Stimulated activated CD4-positive, alpha-beta T cell treated with anti-CD3 and anti-CD28 coated beads, Interleukin-12 subunit alpha, Interleukin-12 subunit beta, amount 100 ng/mL, for 48 hours (primary cell): ENCODE results near the gene PCDHGA12.
"Not testable (repeated sequence)": the region's sequence is repeated elsewhere in the genome, so short reads cannot be mapped to it uniquely, and the experiment has no call there.

Experiments
- DNase-seq, 3 donors: peaks; one replicate each; pipeline ENCODE4 v3.0.0-alpha.2; 2020; ENCODE audit warnings: low read depth in 2 of 3, low spot score in 1 of 3

The PCDHGA12 gene

DNA sequence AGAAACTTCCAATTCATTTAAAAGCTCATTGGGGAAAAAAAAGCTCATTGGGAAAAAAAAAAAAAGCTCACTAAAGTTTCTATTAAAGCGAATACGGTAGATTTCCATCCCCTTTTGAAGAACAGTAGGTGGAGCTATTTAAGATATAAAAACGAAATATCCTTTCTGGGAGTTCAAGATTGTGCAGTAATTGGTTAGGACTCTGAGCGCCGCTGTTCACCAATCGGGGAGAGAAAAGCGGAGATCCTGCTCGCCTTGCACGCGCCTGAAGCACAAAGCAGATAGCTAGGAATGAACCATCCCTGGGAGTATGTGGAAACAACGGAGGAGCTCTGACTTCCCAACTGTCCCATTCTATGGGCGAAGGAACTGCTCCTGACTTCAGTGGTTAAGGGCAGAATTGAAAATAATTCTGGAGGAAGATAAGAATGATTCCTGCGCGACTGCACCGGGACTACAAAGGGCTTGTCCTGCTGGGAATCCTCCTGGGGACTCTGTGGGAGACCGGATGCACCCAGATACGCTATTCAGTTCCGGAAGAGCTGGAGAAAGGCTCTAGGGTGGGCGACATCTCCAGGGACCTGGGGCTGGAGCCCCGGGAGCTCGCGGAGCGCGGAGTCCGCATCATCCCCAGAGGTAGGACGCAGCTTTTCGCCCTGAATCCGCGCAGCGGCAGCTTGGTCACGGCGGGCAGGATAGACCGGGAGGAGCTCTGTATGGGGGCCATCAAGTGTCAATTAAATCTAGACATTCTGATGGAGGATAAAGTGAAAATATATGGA, at the start of gene PCDHGA12:
Gene PCDHGA12 (plus strand): TSS at position 176 of the 782 bp plus-strand sequence. CDS start 253 bp downstream, at position 429.
- DNase-seq, result no peak

DNA sequence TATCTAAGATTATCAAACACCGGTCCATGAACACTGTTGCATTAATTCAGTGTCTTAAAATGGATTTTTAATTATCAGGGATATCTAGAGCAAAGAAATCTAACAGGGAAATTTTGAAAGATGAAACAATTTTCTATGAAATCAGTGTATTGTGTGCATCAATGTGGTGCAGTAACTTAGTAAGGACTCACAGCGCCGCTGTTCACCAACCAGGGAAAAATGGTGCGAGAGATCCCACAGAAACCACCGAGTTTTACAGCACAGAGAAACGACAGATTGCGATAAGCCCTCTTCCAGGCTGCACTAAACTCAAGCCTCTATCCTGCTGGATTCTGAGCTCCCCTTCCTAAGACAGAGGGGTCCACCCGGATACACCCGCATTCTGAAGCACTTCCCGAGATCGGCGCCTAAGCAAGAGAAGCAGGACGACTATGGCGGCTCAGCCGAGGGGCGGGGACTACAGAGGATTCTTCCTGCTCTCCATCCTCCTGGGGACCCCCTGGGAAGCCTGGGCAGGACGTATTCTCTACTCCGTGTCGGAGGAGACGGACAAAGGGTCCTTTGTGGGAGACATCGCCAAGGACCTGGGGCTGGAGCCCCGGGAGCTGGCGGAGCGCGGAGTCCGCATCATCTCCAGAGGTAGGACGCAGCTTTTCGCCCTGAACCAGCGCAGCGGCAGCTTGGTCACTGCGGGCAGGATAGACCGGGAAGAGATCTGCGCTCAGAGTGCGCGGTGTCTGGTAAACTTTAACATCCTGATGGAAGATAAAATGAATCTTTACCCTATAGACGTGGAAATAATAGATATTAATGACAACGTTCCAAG, 47.6 kb upstream of the PCDHGA12 start, which contains the start of gene PCDHGA7:
Gene PCDHGA7 (plus strand): TSS at position 274 of the 826 bp plus-strand sequence. CDS start 158 bp downstream, at position 432.
- no peak for DNase-seq

DNA sequence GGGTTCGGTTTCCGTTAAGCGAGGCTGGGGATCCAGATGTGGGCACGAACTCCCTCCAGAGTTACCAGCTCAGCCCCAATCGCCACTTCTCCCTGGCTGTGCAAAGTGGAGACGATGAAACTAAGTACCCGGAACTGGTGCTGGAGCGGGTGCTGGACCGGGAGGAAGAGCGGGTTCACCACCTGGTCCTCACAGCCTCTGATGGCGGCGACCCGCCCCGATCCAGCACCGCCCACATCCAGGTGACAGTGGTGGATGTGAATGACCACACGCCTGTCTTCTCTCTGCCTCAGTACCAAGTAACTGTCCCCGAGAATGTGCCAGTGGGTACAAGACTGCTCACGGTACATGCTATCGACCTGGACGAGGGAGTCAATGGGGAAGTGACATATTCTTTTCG, 47.0 kb upstream of the PCDHGA12 start:
- no peak for DNase-seq

DNA sequence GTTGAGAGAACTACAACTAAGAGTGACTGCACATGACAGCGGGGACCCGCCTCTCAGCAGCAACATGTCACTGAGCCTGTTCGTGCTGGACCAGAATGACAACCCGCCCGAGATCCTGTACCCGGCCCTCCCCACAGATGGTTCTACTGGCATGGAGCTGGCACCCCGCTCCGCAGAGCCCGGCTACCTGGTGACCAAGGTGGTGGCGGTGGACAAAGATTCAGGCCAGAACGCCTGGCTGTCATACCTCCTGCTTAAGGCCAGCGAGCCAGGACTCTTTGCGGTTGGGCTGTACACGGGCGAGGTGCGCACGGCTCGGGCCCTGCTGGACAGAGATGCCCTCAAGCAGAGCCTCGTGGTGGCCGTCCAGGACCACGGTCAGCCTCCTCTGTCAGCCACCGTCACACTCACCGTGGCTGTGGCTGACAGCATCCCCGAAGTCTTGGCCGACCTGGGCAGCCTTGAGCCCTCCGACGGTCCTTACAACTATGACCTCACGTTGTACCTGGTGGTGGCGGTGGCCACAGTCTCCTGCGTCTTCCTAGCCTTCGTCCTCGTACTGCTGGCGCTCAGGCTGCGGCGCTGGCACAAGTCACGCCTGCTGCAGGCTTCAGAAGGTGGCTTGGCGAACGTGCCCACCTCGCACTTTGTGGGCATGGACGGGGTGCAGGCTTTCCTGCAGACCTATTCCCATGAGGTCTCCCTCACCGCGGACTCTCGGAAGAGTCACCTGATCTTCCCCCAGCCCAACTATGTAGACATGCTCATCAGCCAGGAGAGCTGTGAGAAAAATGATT, 45.6 kb upstream of the PCDHGA12 start:
- no peak for DNase-seq

DNA sequence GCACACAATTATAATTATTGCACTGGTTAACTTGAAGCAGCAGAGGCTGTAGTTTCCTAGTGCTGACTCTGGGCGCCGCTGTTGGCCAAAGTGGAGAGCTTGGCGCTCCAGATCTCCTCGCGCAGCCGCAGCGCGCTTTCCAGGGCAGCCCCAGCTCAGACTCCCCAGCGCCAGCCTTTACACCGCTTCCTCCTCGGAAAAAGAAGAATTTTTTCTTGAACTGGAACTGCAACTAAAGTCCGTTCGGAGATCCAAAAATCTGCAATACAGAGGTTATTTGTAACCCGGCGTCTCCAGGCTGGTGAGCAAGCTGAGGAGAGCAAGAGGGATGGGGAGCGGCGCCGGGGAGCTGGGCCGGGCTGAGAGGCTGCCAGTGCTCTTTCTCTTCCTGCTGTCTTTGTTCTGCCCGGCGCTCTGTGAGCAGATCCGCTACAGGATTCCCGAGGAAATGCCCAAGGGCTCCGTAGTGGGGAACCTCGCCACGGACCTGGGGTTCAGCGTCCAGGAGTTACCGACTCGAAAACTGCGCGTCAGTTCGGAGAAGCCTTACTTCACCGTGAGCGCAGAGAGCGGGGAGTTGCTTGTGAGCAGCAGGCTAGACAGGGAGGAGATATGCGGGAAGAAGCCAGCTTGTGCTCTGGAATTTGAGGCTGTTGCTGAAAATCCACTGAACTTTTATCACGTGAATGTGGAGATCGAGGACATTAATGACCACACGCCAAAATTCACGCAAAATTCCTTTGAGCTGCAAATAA, 42.6 kb upstream of the PCDHGA12 start, which contains the start of gene PCDHGB4:
Gene PCDHGB4 (plus strand): TSS at position 142 of the 755 bp plus-strand sequence. CDS start 187 bp downstream, at position 329.
- not testable (repeated sequence) for DNase-seq

DNA sequence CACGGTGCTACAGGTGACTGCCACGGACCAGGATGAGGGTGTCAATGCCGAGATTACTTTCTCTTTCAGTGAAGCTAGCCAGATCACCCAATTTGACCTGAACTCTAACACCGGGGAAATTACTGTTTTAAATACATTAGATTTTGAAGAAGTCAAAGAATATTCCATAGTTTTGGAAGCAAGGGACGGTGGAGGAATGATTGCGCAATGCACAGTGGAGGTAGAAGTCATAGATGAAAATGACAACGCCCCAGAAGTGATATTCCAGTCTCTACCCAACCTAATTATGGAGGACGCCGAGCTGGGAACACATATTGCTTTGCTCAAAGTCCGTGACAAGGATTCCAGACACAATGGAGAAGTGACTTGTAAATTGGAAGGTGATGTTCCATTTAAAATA, 41.6 kb upstream of the PCDHGA12 start:
- DNase-seq, result no peak

DNA sequence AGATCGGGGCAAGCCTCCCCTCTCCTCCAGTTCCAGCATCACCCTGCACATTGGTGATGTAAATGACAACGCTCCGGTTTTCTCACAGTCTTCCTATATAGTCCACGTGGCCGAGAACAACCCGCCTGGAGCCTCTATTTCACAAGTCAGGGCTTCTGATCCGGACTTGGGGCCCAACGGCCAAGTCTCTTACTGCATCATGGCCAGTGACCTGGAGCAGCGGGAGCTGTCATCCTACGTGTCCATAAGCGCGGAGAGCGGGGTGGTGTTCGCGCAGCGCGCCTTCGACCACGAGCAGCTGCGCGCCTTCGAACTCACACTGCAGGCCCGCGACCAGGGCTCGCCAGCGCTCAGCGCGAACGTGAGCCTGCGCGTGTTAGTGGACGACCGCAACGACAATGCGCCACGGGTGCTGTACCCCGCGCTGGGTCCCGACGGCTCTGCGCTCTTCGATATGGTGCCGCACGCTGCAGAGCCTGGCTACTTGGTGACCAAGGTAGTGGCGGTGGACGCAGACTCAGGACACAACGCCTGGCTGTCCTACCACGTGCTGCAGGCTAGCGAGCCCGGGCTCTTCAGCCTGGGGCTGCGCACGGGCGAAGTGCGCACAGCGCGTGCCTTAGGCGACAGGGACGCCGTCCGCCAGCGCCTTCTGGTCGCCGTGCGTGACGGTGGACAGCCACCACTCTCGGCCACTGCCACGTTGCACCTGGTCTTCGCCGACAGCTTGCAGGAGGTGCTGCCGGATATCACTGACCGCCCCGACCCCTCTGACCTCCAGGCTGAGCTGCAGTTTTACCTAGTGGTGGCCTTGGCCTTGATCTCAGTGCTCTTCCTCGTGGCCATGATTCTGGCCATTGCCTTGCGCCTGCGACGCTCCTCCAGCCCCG, 40.9 kb upstream of the PCDHGA12 start:
- no peak for DNase-seq

DNA sequence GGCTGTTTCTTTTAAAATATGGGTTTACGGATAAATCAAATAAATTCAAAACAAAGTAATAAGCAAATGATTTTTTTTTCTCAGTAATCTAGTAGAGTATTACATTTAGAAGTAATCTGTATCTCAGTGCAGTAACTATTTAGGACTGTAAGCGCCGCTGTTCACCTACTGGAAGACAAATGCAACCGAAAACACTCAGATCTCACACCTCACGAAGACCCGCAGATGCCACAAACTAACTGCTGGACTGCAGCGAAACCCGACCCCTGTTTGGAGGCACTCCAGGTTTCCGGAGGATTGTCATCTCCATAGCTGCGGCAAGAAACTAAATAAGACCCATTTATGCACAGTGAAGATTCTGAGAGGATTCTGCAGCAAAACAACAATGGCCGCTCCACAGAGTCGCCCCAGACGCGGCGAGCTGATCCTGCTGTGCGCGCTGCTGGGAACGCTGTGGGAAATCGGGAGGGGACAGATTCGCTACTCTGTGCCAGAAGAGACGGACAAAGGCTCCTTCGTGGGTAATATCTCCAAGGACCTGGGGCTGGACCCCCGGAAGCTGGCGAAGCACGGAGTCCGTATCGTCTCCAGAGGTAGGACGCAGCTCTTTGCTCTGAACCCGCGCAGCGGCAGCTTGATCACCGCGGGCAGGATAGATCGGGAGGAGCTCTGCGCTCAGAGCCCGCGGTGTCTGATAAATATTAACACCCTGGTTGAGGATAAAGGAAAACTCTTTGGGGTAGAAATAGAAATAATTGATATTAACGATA, 37.7 kb upstream of the PCDHGA12 start, which contains the start of gene PCDHGA8:
Gene PCDHGA8 (plus strand): TSS at position 205 of the 770 bp plus-strand sequence. CDS start 181 bp downstream, at position 386.
- DNase-seq, result no peak

DNA sequence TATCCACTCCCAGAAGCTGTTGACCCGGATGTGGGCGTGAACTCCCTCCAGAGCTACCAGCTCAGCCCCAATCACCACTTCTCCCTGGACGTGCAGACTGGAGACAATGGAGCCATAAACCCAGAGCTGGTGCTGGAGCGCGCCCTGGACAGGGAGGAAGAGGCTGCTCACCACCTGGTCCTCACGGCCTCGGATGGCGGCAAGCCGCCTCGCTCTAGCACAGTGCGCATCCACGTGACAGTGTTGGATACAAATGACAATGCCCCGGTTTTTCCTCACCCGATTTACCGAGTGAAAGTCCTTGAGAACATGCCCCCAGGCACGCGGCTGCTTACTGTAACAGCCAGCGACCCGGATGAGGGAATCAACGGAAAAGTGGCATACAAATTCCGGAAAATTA, 37.0 kb upstream of the PCDHGA12 start:
- no peak for DNase-seq

DNA sequence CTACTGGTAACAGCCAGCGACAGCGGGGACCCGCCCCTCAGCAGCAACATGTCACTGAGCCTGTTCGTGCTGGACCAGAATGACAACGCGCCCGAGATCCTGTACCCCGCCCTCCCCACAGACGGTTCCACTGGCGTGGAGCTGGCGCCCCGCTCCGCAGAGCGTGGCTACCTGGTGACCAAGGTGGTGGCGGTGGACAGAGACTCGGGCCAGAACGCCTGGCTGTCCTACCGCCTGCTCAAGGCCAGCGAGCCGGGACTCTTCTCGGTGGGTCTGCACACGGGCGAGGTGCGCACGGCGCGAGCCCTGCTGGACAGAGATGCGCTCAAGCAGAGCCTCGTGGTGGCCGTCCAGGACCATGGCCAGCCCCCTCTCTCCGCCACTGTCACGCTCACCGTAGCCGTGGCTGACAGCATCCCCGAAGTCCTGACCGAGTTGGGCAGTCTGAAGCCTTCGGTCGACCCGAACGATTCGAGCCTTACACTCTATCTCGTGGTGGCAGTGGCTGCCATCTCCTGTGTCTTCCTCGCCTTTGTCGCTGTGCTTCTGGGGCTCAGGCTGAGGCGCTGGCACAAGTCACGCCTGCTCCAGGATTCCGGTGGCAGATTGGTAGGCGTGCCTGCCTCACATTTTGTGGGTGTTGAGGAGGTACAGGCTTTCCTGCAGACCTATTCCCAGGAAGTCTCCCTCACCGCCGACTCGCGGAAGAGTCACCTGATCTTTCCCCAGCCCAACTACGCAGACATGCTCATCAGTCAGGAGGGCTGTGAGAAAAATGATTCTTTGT, 35.7 kb upstream of the PCDHGA12 start:
- DNase-seq, result not testable (repeated sequence)

DNA sequence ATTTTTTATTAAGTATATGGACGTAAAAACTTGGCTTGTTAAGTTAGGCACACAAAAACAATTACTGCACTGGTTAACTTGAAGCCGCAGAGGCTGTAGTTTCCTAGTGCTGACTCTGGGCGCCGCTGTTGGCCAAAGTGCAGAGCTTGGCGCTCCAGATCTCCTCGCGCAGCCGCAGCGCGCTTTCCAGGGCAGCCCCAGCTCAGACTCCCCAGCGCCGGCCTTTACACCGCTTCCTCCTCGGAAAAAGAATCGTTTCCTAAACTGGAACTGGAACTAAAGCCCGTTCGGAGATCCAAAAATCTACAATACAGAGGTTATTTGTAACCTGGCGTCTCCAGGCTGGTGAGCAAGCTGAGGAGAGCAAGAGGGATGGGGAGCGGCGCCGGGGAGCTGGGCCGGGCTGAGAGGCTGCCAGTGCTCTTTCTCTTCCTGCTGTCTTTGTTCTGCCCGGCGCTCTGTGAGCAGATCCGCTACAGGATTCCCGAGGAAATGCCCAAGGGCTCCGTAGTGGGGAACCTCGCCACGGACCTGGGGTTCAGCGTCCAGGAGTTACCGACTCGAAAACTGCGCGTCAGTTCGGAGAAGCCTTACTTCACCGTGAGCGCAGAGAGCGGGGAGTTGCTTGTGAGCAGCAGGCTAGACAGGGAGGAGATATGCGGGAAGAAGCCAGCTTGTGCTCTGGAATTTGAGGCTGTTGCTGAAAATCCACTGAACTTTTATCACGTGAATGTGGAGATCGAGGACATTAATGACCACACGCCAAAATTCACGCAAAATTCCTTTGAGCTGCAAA, 32.4 kb upstream of the PCDHGA12 start, which contains the start of gene PCDHGB5:
Gene PCDHGB5 (plus strand): TSS at position 192 of the 796 bp plus-strand sequence. CDS start 181 bp downstream, at position 373.
- DNase-seq, result not testable (repeated sequence)

DNA sequence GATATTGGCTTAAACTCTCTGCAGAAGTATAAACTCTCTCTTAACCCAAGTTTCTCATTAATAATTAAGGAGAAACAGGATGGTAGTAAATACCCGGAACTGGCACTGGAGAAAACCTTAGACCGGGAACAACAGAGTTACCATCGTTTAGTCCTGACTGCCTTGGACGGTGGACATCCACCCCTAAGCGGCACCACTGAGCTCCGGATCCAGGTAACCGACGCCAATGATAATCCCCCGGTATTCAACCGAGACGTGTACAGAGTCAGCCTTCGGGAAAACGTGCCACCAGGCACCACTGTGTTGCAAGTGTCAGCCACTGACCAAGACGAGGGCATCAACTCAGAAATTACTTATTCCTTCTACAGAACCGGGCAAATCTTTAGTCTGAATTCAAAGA, 31.7 kb upstream of the PCDHGA12 start:
- DNase-seq, result no peak

DNA sequence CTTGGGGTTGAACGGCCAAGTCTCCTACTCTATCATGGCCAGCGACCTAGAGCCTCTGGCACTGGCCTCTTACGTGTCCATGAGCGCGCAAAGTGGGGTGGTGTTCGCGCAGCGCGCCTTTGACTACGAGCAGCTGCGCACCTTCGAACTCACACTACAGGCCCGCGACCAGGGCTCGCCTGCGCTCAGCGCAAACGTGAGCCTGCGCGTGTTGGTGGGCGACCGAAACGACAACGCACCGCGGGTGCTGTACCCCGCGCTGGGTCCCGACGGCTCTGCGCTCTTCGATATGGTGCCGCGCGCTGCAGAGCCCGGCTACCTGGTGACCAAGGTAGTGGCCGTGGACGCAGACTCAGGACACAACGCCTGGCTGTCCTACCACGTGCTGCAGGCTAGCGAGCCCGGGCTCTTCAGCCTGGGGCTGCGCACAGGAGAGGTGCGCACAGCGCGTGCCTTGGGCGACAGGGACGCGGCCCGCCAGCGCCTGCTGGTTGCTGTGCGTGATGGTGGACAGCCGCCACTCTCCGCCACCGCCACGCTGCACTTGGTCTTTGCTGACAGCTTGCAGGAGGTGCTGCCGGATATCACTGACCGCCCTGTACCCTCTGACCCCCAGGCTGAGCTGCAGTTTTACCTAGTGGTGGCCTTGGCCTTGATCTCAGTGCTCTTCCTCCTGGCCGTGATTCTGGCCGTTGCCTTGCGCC, 30.6 kb upstream of the PCDHGA12 start:
- DNase-seq, result no peak

DNA sequence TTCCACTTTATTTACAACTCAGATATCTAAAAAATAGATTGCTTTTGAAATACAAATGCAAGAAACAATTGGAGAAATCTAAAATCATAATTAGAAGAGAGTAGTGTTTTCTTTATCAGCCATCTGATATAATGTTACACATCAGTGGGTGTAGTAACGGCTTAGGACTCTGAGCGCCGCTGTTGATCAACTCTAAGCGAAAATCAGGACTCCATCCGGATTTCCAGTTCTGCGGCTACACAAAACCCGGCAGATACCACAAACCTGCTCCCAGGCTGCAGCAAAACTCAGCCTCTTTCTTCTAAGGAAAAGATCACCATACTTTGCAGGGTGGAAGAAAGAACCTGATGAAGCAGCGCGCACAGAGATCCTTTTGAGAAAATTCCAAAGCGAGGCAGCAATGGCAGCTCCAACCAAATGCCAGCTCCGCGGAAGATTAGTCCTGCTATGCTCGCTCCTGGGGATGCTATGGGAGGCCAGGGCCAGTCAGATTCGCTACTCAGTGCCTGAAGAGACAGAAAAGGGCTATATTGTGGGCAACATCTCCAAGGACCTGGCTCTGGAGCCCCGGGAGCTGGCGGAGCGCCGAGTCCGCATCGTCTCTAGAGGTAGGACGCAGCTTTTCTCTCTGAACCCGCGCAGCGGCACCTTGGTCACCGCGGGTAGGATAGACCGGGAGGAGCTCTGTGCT, 27.6 kb upstream of the PCDHGA12 start, which contains the start of gene PCDHGA9:
Gene PCDHGA9 (plus strand): TSS at position 226 of the 691 bp plus-strand sequence. CDS start 175 bp downstream, at position 401.
- DNase-seq, result no peak

DNA sequence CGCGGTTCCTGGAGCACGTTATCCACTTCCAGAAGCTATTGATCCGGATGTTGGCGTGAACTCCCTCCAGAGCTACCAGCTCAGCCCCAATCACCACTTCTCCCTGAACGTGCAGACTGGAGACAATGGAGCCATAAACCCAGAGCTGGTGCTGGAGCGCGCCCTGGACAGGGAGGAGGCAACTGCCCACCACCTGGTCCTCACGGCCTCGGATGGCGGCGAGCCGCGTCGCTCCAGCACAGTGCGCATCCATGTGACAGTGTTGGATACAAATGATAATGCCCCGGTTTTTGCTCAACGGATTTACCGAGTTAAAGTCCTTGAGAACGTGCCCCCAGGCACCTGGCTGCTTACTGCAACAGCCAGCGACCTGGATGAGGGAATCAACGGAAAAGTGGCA, 26.9 kb upstream of the PCDHGA12 start:
- no peak for DNase-seq
